Smooth muscle cell (in vitro differentiated cells): ENCODE results near the gene USF2. TPM values are rescaled to one million over a fixed set of nuclear protein-coding genes. Genes with fewer than 3 reads are reported as not detected.

ENCODE experiments used
- DNase-seq: peaks from one replicate; lab custom pipeline; 2025; ENCODE audit not compliant: unreplicated experiment; lab: John Stamatoyannopoulos, UW
- H2AFZ ChIP-seq: fragments of 200-600 bp; sonication (generic); 2 replicates; pipeline ENCODE4 v1.6.0; 2016; ENCODE audit warnings: antibody characterized with exemption, low read depth, mild to moderate bottlenecking
- H3F3A ChIP-seq: fragments of 200-600 bp; sonication (generic); 2 replicates; pipeline ENCODE4 v1.6.0; 2017; ENCODE audit warnings: antibody characterized with exemption, low read depth
- H3K27ac ChIP-seq: fragments of 200-600 bp; sonication (generic); 2 replicates; pipeline ENCODE4 v1.5.1; 2016; ENCODE audit warnings: low read depth, mild to moderate bottlenecking
- H3K27me3 ChIP-seq: fragments of 200-600 bp; sonication (generic); 2 replicates; pipeline ENCODE4 v1.6.1; 2016; ENCODE audit warnings: low read depth, mild to moderate bottlenecking
- H3K36me3 ChIP-seq: fragments of 200-600 bp; sonication (generic); 2 replicates; pipeline ENCODE4 v1.5.1; 2016; ENCODE audit warnings: low read depth
- H3K4me1 ChIP-seq: fragments of 200-600 bp; sonication (generic); 2 replicates; pipeline ENCODE4 v1.5.1; 2016; ENCODE audit warnings: low read depth
- H3K4me2 ChIP-seq: fragments of 200-600 bp; sonication (generic); 2 replicates; pipeline ENCODE4 v1.6.0; 2016; ENCODE audit warnings: mild to moderate bottlenecking
- H3K4me3 ChIP-seq: fragments of 200-600 bp; sonication (generic); 2 replicates; pipeline ENCODE4 v1.5.1; 2016; ENCODE audit warnings: mild to moderate bottlenecking
- H3K79me2 ChIP-seq: fragments of 200-600 bp; sonication (generic); 2 replicates; pipeline ENCODE4 v1.6.0; 2016; ENCODE audit warnings: low read depth, mild to moderate bottlenecking
- H3K9ac ChIP-seq: fragments of 200-600 bp; sonication (generic); 2 replicates; pipeline ENCODE4 v1.6.0; 2016; ENCODE audit warnings: low read depth
- H3K9me3 ChIP-seq: fragments of 200-600 bp; sonication (generic); replicated peaks from 2 replicates; pipeline ENCODE4 v1.5.1; 2016; ENCODE audit warnings: low read depth
- H4K20me1 ChIP-seq: fragments of 200-600 bp; sonication (generic); 2 replicates; pipeline ENCODE4 v1.6.0; 2016; ENCODE audit warnings: low read depth
- CTCF ChIP-seq: fragments of 200-600 bp; sonication (generic); IDR thresholded peaks from 2 replicates; pipeline ENCODE4 v1.5.1; 2017; ENCODE audit warnings: borderline replicate concordance, mild to moderate bottlenecking, antibody characterized with exemption; ENCODE audit not compliant: insufficient read depth, poor library complexity, severe bottlenecking
- whole genome bisulfite sequencing: methylation state at CpG from one replicate; pipeline ENCODE4 v1.1.7; 2016; ENCODE audit warnings: low lambda C conversion rate; 5-methylcytosine and 5-hydroxymethylcytosine counted together
- polyA plus RNA-seq: library from polyadenylated mRNA; unstranded; fragments of >200 nt; fragmentation: Nextera tagmentation; extraction: Ambion mirVana; gene quantifications from 2 replicates; pipeline ENCODE4 v1.2.1, GENCODE V29; 2016
- total RNA-seq: library from RNA; depleted of rRNA; stranded (reverse); fragments of >200 nt; gene quantifications from 2 replicates; pipeline ENCODE4 v1.2.3, GENCODE V29; 2014

USF2 gene
- total and polyA plus RNA-seq, 2 experiments from 2014 or later: 20.0 to 34.4 TPM

DNA sequence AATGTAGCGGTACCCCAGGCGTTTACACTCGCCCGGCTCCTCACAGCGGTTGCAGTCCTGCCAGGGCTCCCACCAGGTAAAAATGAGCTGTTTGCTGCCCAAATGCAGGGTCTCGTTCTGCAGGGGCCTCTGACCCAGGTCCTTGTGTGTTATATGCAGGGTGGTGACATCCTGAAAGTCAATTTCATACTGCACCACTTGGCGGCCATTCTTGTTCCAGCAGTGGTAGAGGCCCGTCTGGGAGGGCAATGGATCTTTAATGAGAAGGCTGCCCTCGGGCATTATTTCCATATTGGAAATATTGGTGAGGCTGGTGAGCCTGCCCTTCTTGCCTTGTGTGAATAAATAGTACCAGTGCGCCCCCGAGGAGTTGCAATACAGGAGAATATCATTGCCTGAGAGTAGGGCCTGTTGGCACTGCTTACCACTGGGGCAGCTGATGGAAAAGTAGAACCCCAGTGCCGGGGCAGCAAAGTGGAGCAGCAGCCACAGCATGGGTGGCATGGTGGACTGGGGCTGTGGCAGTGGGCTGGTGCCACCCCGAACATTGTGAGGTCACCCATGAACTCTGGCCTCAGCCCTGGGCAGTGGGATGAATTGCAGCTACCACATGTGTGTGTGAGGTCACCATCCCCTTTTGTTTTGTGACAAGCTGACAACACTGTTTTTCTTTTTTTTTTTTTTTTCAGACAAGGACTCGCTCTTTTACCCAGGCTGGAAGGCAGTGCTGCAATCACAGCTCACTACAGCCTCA lies 40.4 kb upstream of the USF2 start, which contains the start of gene FAM187B:
TSS of gene FAM187B (minus strand) at position 563 of the 754 bp plus-strand sequence. CDS start at position 504, 59 bp downstream.
- Histone ChIP-seq H3F3A (no peaks in the 10 kb centered on the region), H2AFZ (no peak within 1 kb of the TSS), H3K9me3 (no peaks in the 10 kb centered on the region), H3K27me3 (no peaks in the 10 kb centered on the region), H3K36me3 (no peaks in the 10 kb centered on the region), H3K4me3 (no peak within 1 kb of the TSS), H3K27ac (no peak within 1 kb of the TSS), H4K20me1 (no peaks in the 10 kb centered on the region), H3K4me1 (no peaks in the 10 kb centered on the region), H3K4me2 (no peak within 1 kb of the TSS), H3K79me2 (no peaks in the 10 kb centered on the region), H3K9ac (no peak within 1 kb of the TSS)
- no peak for DNase-seq
- no peak for TF ChIP-seq CTCF
- 90% methylated on average over 14 of the region's 14 CpGs for WGBS

- Histone ChIP-seq H3K4me2 (no peak overlapping the region), H3K79me2 (no peaks in the 10 kb centered on the region), H3K27ac (no peak overlapping the region), H3K4me3 (no peak overlapping the region), H3K27me3 (no peaks in the 10 kb centered on the region), H4K20me1 (no peaks in the 10 kb centered on the region), H3K9ac (no peak overlapping the region), H3K9me3 (no peaks in the 10 kb centered on the region), H3K36me3 (no peaks in the 10 kb centered on the region), H3K4me1 (no peaks in the 10 kb centered on the region), H2AFZ (no peak overlapping the region), H3F3A (no peaks in the 10 kb centered on the region)
- 92% methylated on average over 8 of the region's 8 CpGs for WGBS
- DNase-seq: no peak
- no peak for TF ChIP-seq CTCF
Observed at GRCh38 chr19:35229601-35230000, 39.2 kb upstream of the USF2 start.

DNA sequence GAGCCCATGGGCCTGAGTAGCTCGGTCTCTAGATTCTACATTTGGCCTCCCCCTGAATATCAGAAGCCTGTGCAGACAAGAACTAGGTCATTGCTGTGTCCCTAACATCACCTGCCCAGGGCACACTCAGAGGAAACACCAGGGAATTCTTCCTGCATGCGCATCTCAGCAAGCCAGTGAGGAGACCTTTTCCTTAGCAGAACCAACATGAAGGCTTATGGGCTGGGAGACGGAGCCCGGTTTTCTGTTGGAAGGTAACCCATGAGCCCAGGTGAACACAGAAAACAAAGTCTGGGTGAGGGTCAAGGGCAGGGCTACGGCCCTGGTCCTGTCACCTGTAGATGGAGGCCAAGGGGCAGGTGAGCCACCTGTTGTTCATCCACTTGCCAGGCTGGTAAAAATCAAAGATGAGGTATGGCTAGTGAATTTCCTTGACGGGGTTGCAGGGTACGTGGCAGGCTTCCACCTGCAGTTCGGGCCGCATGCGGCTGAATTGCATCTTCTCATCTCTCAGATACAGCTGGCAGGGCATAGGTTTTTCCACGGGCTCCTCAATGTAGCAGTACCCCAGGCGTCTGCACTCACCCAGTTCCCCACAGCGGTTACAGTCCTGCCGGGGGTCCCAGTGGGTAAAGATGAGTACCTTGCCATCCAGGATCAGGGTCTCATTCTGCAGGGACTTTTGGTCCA lies 36.7 kb upstream of the USF2 start:
- no peaks in the 10 kb centered on the region for H3K9me3 ChIP-seq
- H3K4me2 ChIP-seq: no peak overlapping the region
- H2AFZ ChIP-seq: no peak overlapping the region
- H3K27ac ChIP-seq: no peak overlapping the region
- no peaks in the 10 kb centered on the region for H3F3A ChIP-seq
- 90% methylated on average over 14 of the region's 14 CpGs for WGBS
- DNase-seq: no peak
- no peaks in the 10 kb centered on the region for H3K79me2 ChIP-seq
- no peak overlapping the region for H3K9ac ChIP-seq
- no peaks in the 10 kb centered on the region for H4K20me1 ChIP-seq
- no peaks in the 10 kb centered on the region for H3K27me3 ChIP-seq
- no peak for TF ChIP-seq CTCF
- H3K4me3 ChIP-seq: no peak overlapping the region
- no peaks in the 10 kb centered on the region for H3K36me3 ChIP-seq
- H3K4me1 ChIP-seq: no peaks in the 10 kb centered on the region
